ENCODE results near the gene STK33.

DNA sequence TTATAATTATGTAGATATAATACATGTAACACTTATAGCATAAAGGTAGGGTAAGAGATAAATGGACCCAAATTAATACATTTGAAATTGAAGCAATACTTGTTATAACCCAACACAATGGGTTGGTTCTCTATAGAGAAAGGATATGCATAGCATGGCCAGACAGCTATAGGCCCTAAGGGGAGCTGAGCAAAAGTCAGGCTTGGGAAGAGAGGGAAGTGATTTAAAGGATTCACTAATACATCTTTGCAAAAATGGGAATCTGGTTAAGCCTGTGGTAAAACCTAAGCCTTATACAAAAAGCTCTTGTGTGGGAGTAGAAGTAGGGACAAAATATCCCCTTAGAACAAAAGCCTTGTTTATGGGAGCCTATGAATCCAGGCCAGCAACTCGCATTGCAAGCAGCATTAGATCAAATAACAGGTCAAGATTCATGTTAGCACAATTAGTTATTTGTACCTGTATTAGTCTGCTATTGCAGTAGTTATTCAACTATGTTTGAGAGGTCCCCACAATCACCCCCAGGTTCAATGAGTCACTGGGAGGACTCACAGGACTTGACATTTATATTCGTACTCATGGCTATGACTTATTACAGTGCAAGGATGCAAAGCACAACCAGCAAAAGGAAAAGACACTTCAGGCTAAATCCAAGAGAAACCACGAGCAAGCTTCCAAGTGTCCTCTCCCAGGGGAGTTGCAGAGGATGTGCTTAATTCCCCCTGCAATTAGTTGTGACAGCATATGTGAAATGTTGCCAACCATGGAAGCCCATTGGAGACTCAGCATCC, 185.7 kb downstream of the STK33 start:
- no peak for TF ChIP-seq POLR2AphosphoS5 (IDR thresholded peaks at IDR 0.05; ENCODE audit: insufficient read depth in 1 of 2, low read depth in 1 of 2)
- TF ChIP-seq, protein P1, sequence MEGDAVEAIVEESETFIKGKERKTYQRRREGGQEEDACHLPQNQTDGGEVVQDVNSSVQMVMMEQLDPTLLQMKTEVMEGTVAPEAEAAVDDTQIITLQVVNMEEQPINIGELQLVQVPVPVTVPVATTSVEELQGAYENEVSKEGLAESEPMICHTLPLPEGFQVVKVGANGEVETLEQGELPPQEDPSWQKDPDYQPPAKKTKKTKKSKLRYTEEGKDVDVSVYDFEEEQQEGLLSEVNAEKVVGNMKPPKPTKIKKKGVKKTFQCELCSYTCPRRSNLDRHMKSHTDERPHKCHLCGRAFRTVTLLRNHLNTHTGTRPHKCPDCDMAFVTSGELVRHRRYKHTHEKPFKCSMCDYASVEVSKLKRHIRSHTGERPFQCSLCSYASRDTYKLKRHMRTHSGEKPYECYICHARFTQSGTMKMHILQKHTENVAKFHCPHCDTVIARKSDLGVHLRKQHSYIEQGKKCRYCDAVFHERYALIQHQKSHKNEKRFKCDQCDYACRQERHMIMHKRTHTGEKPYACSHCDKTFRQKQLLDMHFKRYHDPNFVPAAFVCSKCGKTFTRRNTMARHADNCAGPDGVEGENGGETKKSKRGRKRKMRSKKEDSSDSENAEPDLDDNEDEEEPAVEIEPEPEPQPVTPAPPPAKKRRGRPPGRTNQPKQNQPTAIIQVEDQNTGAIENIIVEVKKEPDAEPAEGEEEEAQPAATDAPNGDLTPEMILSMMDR (IDR thresholded peaks at IDR 0.05): no peak
- TF ChIP-seq POLR2A (IDR thresholded peaks at IDR 0.05): no peak

All from vagina (tissue), 2 donors.